Esophagus muscularis mucosa (tissue), 4 donors: ENCODE data around the gene PSAP.

Source experiments
- CTCF ChIP-seq, 3 experiments: fragments of 200-600 bp in 2 of 3; fragments of 450-650 bp in 1 of 3; sonication (generic) in 2 of 3; IDR thresholded peaks; one replicate each; pipeline ENCODE4 v1.5.1; 2017 to 2019; ENCODE audit warnings: antibody characterized with exemption in 3 of 3, mild to moderate bottlenecking in 2 of 3, moderate library complexity in 1 of 3
- EP300 ChIP-seq: sonication (generic); formaldehyde crosslinking; IDR thresholded peaks from one replicate; pipeline ENCODE4 v1.6.1; 2017; ENCODE audit warnings: antibody characterized with exemption
- POLR2A ChIP-seq: fragments of 450-650 bp; IDR thresholded peaks from one replicate; pipeline ENCODE4 v1.6.1; 2017; ENCODE audit warnings: antibody characterized with exemption, moderate library complexity, mild to moderate bottlenecking, low read depth
- POLR2AphosphoS5 ChIP-seq, 2 donors: sonication (generic); formaldehyde crosslinking; IDR thresholded peaks; one replicate each; pipeline ENCODE4 v1.6.1; 2017; ENCODE audit warnings: antibody characterized with exemption in 2 of 2

- TF ChIP-seq CTCF (IDR thresholded peaks at IDR 0.05) = no peak
- no peak for TF ChIP-seq POLR2A
- no peak for TF ChIP-seq EP300
- TF ChIP-seq POLR2AphosphoS5 (IDR thresholded peaks at IDR 0.05) = no peak
Observed at GRCh38 chr10:71844084-71844483, 7.0 kb downstream of the PSAP start.
